GM18526 (cell line): ENCODE results near the gene TP53TG5.

Experiments
- POLR2A ChIP-seq: IDR thresholded peaks from 3 replicates; pipeline ENCODE4 v1.6.1; 2011; ENCODE audit not compliant: insufficient read length; ENCODE audit errors: extremely low read depth

The TP53TG5 gene

DNA sequence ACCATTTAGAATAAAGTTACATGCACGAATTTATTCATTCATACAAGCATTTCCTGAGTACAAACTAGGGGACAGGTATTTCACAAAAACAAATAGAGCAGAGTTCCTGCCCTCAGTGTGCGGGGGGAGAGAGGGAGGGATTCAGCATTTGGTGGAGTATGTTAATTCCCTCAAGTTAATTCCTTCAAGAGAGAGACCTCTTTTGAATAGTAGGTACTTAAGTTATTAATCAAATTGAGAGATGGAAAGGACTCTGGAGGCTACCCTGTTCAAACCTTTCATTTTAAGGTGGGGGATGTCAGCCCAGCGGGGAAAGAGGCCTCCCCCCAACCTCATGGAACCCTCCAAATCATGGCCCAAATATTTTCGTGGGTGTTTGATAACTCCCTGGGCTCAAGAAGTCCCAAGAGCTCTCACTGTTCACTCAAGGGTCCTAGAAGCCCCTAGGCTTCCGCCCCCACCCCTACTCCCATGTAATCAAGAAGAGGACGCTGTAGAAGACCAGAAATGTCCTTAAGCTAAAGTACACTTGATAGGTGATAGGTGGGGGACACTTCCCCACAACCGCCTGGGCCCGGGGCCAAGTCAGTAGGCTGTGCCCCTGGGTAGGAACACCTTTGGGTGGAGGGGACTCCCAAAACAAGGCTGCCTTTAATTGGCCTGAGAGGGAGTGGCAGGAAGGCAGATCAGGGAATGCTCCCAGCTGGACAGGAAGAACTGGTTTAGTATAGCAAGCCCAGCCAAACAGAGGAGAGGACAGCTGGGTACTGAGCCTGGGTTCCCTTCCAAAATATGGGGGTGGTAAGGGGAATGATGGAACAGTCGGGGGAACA, 32.8 kb downstream of the TP53TG5 start:
- no peak for TF ChIP-seq POLR2A

DNA sequence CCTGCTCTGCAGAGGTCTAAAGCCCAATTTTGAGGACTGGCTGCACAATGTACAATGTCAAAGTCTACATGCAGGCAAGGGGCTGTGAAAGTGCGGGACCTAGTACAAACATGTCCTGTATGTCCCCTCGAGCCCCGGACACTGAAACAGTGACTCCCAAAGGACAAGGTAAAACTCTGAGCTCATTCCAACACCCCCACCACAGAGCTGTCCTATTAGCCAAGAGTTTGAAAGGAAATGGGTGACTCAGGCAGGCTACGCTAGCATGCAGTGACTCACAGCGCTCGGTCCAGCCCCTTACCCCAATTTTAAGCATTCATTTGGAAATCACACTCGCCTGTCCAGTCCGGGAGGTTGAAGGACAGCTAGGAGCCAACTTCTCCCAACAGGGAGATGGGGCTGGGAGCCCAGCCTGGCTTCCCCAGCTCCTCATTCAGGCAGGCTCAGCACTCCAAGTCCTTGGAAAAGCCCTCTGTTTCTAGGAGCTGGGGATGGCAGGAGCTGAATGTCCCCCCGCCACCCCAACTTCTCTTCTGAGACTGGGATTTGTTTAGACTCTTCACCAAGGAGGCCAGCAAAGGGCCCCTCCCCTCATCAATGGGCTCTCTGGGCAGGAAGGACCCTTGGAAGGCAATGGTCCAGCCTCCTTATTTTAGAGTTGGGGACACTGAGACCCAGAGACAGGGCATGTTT, 33.8 kb downstream of the TP53TG5 start:
- TF ChIP-seq POLR2A = no peak

DNA sequence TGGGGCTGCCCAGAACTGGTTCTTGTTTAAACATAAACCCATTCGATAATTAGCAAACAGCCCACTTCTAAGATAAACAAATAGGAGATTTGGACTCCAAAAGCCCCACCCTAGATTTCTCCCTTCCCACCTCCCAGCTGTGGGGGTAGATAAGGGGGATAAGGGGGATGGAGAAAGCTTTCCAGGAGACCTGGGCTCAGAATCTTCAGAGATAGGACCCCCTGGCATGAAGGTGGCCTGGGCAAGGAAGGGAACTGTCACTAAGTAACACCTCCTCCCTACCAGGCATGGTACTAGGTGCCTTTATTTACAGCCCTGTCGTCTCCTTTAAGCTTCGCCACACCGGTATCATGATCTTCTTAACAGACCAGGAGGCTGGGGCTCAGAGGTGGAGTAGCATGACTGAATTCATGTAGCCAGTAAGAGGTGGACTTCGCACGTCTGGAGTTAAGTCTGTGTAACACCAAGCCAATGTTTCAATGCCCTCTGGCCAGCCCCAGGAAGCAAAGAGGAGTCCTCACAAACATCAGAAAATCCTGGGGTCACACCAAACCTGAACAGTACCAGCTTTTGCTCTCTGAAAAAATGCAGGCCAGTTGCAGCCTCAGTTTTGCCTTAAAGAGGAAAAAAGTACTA, 34.5 kb downstream of the TP53TG5 start:
- no peak for TF ChIP-seq POLR2A

DNA sequence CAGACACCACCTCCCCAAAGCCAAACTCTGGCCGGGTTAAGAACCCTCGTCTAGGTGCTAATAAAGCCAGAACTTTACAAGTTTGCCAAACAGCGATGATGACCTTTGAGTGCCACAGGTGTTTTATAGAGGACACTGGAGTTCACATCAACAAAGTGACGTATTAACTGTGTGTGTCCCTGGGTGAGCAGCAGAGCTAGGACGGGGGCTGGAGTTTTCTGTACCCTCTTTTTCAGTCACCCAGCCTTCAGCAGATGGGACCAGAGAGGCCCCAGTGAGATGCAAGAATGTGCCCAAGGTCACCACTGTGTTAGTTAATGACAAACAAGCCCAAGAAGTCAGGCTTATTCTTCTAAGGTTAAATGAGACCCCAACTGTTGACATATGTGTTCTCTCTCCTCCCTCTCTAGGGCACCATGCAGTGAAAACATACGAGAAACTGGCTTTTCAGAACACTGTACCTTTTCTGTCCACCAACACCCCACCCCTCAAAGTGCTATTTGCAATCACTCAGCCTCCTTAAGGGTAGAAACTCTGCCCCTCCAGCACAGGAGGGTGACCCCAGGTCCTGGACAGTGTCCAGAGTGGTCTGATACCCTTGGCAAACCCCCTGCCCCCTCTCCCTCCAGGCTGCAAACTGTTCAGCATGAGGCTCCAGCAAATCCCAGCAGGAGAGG, 35.1 kb downstream of the TP53TG5 start:
- TF ChIP-seq POLR2A = no peak

DNA sequence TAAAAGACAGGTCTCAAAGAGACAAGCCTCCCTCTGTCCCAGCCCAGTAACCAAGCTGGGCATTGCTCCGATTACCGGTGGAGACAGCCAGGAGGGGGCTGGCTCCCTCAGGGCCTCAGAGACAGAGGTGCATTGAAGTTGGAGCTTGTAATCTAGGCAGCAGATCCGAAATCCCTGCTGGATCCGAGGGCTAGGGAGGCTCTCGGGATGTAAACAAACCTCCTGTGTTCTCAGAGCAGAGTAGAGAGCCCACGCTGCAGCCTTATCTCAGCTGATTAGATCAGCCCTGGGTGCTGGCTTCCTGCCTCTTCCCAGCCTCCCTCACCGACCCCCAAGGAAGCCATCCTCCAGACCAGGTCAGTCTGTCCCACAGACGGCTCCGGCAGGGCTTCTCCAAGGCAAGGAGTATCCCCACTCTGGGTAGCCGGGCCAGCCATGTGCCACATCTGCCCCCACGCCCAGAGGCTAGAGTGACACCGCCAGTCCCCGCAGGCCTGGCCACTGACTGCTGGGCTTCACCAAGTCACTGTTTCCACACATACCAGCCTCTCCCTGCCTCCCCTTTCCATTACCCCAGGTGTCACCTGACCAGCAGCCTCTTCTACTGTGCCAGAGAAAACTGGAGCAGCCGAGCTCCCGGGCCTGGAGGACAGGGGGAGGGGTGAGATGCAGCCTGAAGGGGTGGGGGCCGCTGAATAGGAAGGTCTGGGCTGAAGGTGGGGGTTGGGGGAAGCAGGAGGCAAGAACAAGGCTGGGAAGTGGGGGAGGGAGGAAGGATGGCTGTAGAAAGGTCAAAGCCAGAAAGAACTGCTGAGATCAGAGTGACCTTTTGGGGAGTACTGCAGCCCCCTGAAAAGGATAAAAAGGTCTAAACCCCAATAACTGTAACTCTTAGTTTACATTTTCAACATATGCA, 35.9 kb downstream of the TP53TG5 start:
- no peak for TF ChIP-seq POLR2A

DNA sequence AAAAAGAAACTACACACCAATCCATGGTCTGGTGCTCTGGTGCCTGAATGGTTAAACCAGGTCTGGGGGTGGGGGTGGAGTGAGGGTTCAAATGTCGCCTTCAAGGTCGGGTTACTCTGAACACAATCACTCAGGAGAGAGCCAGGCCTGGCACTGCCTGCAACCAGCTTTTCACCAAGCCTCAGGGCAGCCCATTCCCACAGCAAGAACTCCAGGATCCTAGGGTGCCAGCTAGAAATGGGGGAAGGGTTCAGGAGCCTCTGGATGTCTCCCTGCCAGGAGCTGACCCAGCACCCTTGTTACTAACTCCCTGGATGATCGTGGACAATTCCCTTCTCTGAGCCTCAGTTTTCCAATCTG, 36.6 kb downstream of the TP53TG5 start:
- no peak for TF ChIP-seq POLR2A

DNA sequence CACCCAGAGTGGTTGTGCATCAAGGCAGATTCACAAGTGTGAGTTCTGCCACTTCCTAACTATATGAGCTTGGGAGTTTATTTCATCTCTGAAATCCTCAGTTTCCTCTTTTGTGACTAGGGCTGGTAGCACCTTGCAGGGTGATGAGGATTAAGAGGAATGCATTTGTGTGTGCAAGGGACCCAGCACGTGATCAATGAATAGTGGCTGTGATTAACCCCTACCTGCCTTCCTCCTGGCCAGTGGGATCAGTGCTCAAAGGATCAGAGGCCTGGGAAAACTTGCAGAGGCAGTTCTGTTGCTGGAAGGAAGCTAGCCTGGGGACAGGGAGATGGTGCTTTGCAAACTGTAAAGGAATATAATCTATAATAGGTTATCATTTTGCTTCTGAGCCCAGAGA, 37.2 kb downstream of the TP53TG5 start:
- no peak for TF ChIP-seq POLR2A

DNA sequence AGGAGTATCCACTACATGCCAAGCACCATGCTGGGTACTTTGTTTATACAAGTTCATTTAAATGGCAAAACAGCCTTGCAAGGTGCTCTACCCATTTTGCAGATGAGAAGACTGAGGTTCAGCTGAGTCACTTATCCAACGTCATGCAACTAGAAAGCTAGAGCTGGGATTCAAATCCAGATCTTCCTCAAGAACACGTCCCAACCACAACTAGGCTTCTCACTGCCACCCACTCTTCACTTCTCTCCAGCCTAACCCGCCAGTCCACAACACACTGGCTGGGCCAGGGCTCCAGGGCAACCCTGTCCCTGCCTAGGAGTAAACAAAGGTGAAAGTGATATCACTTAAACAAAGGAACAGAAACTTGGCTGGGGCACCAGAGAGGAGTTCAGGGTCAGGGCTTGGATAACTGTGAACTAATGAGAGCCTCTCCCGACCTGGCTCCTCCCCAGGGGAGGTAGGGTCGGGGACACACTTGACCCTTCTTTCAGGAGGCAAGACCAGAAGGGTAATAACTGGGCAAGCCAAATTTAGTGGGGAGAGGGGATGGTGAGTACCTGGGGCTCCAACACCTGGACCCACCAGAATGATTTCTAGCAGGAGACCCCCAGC, 37.8 kb downstream of the TP53TG5 start:
- no peak for TF ChIP-seq POLR2A

DNA sequence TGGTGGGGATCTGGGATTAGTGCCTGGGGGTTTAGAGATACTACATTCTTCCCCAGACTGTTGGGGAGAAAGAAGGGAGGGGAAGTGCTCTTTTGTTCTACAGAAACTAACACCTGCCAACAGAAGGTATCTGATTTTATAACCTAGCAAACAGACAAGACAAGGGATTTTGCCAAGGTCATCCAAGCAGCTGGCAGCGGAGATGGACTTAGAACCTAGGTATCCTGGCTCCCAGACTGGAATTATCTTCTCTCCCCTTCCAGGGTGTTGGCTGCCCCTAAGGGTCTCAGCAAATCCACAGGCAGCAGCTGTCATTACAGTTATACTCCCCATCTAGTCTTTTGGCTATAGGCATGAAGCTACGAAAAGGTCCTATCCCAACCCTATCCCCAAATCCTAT, 38.3 kb downstream of the TP53TG5 start:
- no peak for TF ChIP-seq POLR2A

DNA sequence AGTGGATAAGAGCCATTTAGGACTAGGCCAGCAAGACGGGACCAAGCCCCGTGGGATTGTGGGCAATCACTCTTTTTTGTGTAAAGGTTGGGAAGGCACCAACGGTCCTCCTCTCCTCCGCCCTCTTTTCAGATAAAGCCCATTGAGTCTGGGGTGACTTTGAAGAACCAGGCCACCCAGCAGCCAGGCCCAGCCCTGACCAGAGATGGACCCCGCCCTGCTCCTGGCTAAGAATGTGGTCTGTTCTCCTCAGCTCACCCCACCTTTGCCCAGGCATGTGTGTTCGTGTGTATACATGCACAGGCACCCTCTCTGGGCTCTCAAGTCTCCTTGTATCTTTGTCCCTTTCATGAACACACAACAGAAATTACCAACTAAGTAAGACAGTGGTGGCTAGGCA, 39.0 kb downstream of the TP53TG5 start:
- TF ChIP-seq POLR2A = no peak

DNA sequence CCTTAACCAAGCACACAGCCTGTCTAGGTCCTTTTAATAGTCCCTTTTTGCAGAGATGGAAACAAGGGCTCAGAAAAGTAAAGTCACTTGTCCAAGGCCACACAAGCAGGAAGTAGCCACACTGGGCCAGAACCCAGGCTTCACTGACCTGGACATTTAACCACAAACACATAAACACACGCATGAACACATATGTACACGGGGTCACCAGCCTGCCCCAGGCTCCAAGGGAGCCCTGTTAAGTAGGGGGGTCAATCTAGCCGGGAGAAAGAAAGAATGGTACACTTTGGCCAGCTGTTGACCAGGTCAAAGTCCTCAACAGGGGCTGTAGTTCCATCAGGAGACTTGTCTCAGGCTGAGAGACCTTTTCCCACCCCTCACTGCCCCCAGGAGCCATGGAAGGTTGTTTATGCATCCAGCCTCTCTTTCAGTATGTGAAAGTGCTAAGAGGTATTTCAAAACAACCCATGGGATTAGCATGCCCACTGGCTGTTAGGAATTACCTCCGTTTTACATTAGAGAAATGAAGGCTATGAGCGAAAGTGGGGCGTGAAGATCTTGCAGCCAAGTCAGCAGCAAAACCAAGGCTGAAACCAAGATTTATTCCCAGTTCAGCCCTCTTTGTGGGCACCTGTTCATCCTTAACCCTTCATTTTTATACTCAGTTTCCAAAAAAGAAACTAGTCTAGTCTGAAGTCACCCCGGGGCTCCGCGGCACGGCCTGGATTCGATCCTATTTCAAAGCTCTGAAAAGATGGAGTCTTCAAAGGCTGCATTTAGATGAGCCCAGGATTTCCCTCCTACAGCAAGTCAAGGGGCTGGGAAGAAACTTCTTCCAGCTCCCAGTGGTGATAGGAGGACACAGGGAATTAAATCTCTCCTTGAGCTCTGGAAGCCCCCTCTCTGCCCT, 39.7 kb downstream of the TP53TG5 start:
- no peak for TF ChIP-seq POLR2A

DNA sequence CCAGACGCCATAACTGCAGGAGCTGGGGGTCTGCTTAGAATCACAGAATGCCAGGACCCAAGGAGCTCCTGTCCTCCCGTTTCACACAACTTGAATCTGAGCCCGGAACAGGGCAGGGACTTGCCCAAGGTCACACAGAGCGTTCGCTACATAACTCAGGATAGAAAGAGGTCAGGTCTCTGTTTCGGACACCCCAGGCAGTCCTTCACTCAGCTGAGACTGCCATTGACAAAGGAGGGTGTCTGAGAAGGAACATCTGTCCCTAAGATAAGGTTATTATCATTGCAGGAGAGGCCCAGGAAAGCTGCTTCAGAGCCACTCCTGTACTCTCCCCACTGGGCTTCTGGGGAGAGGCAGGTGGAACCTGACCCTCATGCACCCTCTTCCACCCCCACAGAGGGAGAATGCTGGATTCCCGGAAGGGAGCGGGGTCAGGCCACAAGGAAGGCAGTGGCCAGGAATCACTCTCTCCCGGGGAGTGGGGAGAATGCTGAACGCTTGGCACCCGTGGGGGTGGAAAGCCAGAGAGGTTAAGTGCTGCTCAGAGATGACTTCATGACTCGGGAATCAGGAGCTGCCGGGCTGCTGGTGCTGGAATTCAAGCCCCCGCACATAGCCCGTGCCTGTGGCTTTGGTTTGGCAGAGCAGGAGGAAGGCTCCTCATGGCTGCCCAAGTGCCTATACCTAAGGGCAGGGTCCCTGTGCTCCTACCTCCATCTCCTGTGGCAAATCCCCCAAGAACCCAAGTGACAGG, 40.6 kb downstream of the TP53TG5 start:
- TF ChIP-seq POLR2A = no peak
